Renal pelvis (tissue), 4 donors: ENCODE measurements around the gene CD276. TPM values are rescaled to one million over a fixed set of nuclear protein-coding genes. Genes with fewer than 3 reads are reported as not detected.

Source experiments
- DNase-seq: peaks from one replicate; pipeline ENCODE4 v3.0.0-alpha.2; 2013
- polyA plus RNA-seq, 3 donors: library from polyadenylated mRNA; unstranded; fragments of 120-200 nt; gene quantifications; one replicate each; pipeline ENCODE4 v1.2.1, GENCODE V29; 2013; ENCODE audit not compliant: insufficient read length in 3 of 3

Gene CD276
- polyA plus RNA-seq, 3 donors, result 156 to 198 (median 175) TPM

DNA sequence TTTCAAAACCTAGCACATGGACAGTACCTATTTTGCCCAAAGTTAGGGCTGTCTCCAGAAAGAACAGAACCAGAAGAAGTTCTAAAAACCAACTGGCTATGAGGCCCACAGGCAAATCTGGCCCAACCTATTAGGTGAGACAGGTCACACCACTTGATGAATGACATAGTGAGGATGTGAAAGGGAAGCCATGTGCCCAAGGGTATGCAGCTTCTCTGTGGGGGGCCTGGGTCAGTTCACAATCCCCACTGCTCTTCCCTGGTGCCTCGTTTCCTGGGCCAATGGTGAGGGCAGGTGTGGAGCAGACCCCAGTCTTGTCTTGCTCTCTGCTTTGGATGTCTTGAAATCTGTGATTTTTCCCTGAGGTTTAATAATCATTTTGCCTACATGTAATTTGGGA lies 60.1 kb downstream of the CD276 start:
- no peak for DNase-seq

DNA sequence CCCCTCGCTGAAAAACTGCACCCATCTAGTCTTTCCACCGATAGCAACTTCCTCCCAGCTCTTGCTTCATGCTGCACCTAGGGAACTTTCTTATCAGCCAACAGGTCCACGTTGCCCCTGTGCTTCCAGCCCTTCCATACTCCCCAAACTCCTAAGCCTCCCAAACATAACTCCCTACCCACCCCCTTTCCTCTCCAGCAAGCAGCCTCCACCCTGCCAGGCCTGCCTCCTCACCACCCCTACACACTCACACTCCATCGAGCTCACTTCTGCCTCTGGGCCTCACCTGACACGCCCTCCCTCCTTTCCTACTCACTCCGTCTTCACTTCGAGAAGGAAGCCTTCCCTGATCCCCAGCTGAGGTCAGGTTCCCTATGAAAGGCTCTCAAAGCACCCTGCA lies 60.9 kb downstream of the CD276 start:
- no peak for DNase-seq

DNA sequence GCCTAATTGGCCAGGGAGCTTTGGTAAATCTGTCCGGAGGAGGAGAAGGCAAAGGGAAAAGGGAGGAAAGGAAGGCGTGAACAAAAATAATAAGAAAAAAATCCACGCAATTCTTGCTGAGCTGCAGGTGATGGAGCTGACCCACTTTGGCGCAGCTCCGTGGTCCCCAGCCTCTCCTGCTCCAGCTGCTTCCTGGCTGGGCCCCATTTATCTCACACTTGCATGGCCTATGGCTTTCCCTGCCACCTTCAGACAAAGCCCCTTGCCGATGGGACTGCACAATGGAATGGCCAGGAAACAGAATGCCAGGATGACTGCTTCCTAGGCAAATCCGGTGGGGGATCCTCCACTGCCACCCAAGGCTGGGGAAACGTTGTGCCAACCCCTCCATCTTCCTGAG lies 62.1 kb downstream of the CD276 start:
- DNase-seq, result no peak

DNA sequence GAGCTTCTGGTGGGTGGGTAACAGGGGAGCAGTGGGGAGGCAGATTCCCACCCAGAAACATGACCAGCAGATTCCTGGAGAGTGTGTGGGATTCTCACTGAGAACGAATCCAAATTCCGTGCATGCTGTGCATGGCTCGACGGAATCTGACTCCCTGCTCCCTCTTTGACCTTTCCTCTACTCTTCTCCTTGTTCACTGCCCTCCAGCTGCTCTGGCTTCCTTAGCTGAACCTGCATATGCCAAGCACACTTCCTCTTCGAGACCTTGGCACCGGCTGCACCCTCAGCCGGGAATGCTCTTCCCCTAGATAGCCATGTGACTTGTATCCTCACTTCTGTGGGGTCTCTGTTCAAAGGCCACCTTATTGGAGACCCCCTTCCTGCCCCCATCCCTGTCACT lies 62.7 kb downstream of the CD276 start:
- DNase-seq, result no peak

DNA sequence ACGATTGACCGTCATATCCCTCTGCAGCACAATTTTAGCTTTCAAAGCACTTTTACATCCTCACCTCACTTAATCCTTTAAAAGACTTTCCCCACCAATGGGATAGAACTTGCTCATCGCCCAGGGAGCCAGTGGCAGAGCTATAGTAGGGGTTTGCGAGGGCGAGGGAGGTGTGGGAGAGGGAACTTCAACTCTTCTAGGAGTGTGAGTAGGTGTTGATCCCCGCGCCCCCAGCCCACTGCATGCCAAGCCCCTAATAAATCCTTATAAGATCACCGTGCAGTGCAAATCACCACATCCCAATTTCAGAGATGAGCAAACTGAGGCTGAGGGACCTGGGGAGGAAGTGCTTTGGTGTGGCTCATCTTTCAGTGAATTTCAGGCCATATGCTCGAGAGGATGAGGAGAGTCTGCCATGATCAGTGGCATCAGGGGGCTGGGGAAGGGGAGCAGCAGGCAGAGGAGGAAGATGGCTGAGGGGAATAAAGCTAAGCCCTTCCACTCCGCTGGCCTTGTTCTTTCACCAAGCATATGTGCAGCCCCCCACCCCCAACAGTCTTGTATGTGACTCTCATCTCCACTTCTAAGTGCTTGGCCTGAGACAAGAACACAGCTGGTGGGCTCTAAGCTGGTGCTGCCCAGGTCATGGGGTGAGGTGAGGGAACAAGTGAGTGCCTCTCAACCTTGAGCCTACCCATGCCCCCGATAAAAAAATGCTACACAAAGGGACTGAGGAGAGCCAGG lies 63.8 kb downstream of the CD276 start:
- no peak for DNase-seq

DNA sequence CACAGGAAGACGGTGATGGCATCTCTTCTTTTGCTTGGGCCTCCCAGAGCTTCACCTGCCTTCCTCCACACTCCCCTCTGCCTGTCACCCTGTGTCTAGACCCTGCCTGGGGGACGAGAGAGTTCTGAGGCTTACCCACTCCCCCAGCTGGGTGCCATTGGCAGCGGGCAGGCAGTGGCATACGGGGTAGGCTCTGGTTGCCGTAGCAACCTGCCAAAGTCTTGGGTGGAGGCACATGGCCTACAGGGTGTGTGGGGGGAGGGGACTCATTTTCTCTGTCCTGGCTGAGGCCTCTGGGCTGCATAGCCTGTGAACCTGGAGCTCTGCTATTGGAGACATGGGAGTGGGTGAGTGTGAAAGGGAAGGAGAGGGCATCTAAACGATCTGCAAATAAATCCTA lies 64.5 kb downstream of the CD276 start:
- DNase-seq, result no peak

DNA sequence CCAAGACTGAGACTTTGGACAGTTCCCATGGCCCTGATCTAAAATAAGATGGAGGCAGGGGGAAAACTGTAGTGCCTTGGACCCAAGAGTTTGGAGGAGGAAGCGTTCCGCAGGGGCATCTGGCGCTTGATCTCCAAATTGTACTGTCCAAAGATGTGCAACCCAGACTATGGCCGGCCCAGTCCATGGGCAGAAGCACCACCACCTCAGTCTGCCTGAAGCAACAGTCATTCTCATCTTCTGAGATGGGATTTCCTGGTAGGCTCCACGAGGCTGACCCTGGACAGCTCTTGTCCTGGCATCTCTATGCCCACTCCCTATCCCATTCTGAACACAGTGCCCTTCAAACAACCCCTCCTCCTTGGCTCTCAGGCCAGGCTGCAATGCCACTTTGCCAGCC lies 65.3 kb downstream of the CD276 start:
- DNase-seq, result no peak

DNA sequence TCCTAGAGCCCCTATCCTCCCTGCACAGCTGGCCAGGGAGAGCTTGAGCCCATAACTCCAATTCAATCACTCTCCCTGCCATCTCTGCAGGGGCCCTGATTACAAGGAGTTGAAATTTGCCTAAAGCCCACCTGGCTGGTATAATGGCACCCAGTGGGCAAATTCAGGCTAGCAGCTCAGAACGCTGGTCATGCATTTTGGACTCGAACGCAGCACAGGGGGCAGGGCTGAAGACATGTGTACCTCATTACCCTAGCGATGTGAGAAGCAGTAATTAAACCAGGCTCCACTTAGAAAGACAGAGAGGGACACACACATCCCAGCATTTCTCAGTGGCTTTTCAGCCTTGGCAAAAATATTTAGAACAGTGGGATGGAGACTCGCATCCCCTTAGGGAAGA lies 65.8 kb downstream of the CD276 start:
- no peak for DNase-seq

DNA sequence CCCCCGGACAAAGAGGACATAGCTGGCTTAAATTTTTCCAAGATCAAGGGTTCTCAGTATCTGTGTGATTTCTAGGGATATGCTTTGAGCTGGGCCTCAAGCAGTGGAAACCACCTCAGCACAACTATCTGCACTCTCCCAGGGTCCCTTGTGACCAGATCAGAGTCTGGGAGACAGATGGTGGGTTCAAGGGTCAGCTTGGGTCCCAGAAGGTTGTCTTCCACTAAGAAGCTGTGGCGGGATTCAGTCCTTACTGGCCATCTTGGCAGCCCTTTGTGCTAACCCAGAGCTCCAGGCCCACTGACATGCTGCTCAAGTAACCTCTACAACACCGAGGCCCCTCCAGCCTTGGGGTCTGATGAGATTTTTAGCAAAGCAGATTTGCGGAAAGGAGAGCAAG lies 66.3 kb downstream of the CD276 start:
- no peak for DNase-seq

DNA sequence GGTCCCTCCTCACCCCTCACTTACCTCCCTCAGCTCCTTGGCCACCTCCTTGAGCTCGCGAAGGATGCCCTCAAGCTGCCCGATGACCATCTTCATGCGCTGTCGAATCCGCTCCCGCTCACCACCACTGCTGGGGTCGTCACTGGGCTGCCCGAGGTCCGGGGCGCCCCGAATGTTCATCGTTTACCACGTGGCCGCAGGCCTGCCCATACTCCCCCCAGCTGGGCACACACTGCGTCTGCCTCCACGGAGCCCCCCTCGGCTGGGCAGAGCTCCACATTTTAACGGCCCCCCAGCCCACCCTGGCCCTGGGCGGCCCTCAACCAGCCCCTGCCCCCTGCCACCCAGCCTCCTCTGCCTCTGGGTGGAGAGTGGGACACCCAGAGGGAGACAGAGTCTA lies 66.8 kb downstream of the CD276 start:
- no peak for DNase-seq

DNA sequence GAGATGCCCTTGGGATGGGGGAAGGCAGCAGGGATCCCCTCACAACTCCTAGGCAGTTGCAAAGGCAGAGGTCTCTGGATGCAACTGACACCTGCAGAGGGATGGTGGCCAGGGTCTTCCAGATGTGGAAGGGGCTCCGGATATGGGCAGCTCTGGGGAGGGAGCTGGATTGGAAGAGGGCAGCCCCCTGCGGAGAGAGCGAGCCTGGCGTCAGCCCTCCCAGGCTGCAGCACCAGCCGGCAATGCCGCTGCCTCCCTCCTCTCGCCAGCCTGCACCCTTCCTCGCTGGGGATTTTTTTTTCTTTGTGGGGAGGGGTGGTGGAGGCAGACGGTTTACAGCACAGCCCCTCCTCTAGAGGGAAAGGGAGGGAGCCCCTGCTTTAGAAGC lies 67.3 kb downstream of the CD276 start:
- DNase-seq, result no peak

DNA sequence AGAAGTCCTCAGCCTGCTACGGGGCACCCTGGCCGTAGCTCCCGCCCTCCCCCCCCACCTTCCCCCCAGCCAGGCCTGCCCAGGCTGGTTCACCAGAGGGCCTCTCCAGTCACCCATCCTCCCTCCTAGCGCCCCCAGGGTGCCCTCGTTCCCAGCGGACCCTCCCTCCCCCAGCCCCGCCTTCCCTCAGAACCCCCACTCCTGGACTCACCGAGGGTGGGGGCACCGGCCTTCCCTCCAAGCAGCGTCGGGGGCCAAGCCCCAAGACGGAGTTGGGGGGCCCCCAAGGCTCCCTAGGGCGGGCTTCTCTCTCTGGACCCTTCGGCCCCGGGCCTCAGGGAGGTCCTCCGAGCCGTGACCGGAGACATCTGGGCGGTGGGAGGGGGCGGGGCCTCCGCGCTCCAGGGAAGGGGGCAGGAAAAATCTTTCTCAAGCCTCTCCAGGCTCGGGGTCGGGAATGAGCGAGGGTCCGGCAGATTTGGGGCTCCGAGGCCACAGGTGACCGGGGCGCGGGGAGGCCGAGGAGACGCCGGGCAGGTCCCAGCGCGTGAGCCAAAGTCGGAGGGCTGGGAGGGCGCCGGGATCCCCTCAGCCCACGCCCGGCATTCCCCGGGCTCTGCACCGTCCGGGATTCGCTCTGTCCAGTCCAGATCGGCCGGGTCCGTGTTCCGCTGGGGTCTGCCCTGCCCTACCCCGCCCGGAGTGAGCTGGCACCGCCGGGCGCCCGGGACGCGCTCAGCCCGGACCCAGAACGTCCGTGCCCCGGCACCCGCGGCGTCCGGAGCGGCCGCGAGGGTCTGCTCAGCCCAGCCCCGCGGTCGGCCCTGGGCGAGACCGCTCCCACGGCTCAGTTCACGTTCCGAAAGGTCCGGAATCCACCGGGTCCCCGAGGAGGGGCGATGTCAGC lies 68.0 kb downstream of the CD276 start:
- DNase-seq, result no peak

DNA sequence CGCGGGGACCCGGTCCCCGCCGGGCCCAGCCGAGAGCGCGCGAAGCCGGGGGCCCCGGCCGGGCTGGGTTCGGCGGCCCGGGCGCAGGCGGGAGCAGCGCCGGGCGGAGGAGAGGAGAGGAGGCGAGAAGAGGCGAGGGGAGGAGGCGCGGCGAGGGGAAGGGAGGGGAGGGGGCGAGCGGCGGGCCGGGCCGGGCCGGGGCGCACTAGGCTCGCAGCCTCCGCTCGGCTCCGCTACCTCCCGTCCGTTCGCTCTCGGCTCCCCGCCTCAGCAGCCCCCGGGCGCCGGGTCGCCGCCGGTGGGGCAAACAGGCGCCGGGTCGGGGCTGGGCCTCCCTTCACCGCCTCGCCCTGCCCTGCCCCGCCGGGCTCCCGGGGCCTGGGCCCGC lies 68.6 kb downstream of the CD276 start:
- peak; percentile 26 for DNase-seq

DNA sequence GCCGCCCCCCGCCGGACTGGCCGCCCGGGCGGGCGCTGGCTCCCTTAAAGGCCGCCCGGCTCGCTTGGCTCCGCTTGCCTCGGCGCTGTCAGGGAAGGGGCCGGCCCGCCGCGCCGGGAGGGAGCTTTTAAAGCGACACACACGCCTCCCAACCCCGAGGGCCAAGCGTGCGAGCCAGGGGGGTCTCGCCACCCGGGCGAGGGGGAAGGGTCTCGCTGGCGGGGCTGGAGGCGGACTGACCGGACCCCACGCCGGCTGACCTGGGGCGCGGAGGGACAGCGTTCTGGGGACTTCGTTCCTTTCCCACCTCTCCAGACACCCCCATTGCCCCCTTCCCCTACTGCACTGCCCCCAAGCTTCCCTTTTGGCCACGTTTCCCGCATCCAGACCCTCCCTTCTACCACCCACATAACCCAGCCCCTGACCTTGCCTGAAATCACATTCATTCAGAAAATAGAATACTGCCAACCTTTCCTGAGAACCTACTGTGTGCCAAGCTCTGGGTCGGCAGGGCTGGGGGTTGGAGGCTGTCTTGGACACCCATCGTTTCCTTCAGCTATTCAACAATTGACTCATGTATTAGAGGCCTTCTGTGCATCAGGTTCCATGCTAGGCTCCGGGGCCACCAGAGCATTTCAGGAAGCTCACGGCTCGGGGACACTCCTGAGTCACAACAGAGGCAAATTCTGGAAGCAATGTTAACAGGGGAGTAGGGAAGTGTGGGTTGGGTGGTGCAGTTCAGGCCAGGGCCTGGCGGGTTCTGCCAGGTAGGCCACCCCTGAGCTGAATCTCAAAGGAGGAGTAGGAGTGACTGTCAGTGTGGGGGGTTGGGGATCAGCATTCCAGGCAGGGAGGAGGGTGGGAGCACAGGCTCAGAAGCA lies 69.3 kb downstream of the CD276 start, which contains the start of gene INSYN1:
TSS of gene INSYN1 (minus strand) at position 102 of the 881 bp plus-strand sequence. CDS start 2,221 bp downstream, outside the sequence.
- peak; percentile 44 for DNase-seq

DNA sequence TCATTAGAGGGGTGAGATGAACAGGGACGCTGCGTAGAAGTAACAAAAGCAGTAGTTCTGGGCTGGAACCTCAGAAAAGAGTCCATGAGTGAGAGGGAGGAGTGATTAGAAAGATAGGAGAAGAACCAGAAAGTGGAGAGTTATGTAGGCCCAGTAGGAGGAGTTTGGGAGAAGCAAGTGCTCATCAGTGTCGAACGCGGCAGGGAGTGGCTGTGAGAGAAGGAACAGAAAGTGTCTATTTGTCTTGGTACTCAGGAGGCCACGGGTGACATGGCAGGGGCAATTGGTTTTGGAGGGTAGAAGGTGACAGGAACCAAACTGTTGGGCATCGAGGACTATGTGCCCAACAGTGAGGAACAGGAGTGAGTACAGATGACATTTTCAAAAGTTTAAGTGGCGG lies 70.3 kb downstream of the CD276 start:
- no peak for DNase-seq

DNA sequence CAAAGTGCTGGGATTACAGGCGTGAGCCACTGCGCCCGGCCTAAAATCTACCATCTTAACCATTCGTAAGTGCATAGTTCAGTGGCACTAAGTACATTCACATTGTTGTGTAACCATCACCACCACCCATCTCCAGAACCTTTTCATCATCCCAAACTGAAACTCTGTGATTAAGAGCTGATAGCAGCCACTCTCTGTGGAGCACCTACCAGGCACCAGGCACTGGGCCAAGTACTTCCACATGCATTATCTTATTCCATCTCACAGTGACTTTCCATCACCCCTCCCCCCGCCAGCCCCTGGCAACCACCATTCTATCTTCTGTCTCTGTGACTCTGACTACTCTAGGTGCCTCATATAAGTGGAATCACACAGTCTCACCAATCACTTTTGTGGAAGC lies 71.3 kb downstream of the CD276 start:
- no peak for DNase-seq

DNA sequence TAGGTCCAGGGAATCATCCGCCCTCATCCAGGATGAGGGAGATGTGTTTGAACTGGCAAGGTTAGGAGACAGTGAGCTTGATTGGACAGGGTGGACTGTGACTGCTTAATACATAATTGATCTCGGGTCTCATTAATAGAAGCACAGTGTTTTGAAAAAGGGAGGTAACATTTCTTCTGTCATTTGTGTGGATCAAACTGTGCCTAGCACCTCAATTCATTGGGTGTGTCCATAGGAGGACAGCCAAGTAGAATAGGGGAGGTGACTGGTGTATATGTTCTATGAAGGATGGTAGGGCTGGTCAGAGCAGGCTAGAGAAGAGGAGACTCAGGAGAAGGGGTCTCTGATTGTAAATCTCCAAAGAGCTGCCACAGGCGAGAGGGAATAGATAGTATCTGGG lies 71.8 kb downstream of the CD276 start:
- no peak for DNase-seq

DNA sequence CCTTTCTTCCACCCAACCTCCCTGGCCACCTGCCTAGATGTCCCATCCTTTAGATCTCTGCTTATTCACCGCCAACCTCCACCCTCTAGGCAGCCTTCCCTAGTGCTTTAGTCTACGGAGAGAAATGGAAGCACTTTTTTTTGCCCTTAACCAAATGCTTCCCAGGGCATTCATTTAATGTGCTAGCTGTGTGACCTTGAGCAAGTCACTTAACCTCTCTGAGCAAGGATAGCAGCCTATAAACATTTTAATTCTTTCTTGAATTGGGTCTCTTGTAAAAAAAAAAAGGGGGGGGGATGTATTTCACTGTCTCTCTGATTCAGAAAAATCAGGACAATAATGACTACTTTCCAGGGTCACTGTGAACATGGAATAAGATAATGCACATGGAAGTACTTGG lies 72.2 kb downstream of the CD276 start:
- no peak for DNase-seq

DNA sequence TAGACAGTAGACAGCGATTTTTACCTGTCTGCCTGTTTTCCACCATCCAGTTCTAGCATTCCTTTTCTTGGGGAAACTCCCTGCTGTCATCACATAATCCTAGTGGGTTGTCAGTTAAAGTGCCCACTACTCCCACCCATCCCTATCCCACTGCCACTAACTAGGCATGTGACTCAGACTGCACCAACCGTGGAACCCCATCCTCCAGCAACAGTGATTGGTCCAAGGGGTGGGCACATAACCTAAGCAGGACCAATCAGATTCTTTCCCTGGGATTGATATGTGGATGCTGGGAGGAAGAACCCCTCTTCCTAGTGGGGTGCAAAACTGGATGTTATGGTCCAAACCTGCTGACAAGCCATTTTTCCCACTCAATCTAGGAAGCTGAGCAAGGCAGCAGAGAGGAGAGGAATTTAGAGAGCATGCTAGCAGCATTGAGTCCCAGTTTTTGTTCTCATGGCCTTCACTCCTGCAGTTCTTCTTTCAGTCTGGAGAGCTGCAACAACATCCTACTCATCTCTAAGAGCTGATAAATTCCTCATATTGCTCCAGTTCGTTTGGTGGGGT lies 72.8 kb downstream of the CD276 start:
- no peak for DNase-seq

DNA sequence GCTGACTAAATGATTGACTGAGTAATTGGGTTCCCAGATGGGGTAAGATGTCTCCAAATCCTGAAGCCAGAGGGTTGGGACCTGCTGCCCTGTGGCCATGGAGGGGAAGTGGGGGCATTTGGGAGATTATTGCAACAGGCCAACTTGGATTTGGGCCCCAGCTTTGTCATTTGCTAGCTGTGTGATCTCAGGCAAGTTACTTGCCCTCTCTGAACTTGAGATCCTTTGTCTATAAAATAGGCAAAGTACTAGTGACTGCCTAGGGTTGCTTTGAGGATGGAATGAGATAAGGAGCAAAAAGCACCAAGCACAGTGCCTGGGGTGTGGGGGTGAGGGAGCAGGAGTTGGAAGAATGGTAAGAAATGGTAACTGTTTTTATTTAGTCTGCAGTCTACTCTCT lies 73.4 kb downstream of the CD276 start:
- DNase-seq, result no peak

DNA sequence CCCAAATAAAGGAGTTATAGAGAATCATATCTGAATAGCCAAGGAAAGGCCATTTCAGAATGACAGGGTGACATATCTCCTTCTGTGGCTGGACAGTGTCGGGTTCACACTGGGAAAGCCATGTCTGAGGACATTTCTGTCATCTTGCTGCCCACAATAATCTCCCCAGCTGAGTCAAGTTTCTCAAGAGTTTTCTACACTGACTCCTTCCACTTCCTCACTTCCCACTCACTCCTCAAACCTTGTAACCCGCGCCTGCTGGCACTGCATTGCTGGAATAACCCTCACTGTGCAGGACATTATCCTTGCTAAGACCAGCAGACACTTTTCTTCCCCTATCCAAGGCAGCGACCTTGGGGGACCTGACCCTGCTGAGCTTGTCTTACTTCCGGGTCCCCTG lies 74.3 kb downstream of the CD276 start:
- no peak for DNase-seq
